Liver (tissue), 9 donors: ENCODE measurements around the gene GHRL. TPM values are rescaled to one million over a fixed set of nuclear protein-coding genes. Genes with fewer than 3 reads are reported as not detected.

Source experiments
- DNase-seq: peaks from one replicate; pipeline ENCODE4 v3.0.0-alpha.2; 2017; ENCODE audit warnings: low spot score
- H3K27ac ChIP-seq, 2 donors: one replicate each; pipeline ENCODE4 v1.7.0; 2013; ENCODE audit warnings: inconsistent platforms in 2 of 2, low read length in 2 of 2, control low read depth in 1 of 2, low read depth in 1 of 2, mild to moderate bottlenecking in 1 of 2
- H3K27me3 ChIP-seq, 4 donors: one replicate each; pipeline versions ENCODE4 v1.6.1 to v1.7.0; 2013; ENCODE audit warnings: low read length in 3 of 4, inconsistent platforms in 1 of 4, mild to moderate bottlenecking in 1 of 4, moderate library complexity in 1 of 4; ENCODE audit not compliant: control insufficient read depth in 4 of 4, insufficient read depth in 4 of 4
- H3K36me3 ChIP-seq, 4 donors: one replicate each; pipeline versions ENCODE4 v1.6.1 to v1.7.0; 2013; ENCODE audit warnings: low read length in 3 of 4, mild to moderate bottlenecking in 3 of 4, low read depth in 1 of 4, moderate library complexity in 1 of 4; ENCODE audit not compliant: control insufficient read depth in 4 of 4, insufficient read depth in 3 of 4
- H3K4me1 ChIP-seq, 4 donors: one replicate each; pipeline versions ENCODE4 v1.6.1 to v1.7.0; 2013; ENCODE audit warnings: low read length in 3 of 4, mild to moderate bottlenecking in 3 of 4, moderate library complexity in 1 of 4; ENCODE audit not compliant: control insufficient read depth in 4 of 4, insufficient read depth in 4 of 4
- H3K4me3 ChIP-seq, 3 donors: one replicate each; pipeline versions ENCODE4 v1.6.1 to v1.7.0; 2013; ENCODE audit warnings: low read length in 3 of 3, control low read depth in 1 of 3, low read depth in 1 of 3, mild to moderate bottlenecking in 1 of 3
- H3K9ac ChIP-seq, 2 donors: one replicate each; pipeline ENCODE4 v1.7.0; 2013; ENCODE audit warnings: low read length in 2 of 2, mild to moderate bottlenecking in 2 of 2, moderate library complexity in 2 of 2, control low read depth in 1 of 2, low read depth in 1 of 2
- H3K9me3 ChIP-seq, 4 donors: one replicate each; pipeline versions ENCODE4 v1.6.1 to v1.7.0; 2013; ENCODE audit warnings: low read length in 3 of 4; ENCODE audit not compliant: control insufficient read depth in 4 of 4
- ATF3 ChIP-seq: IDR thresholded peaks from 2 replicates; pipeline ENCODE4 v1.6.1; 2016; ENCODE audit warnings: antibody characterized with exemption
- CTCF ChIP-seq: fragments of 150-350 bp; IDR thresholded peaks from 2 replicates; pipeline ENCODE4 v1.5.1; 2017; ENCODE audit warnings: improper control_type of control experiment, low read depth, low read length; ENCODE audit not compliant: missing input control
- EGR1 ChIP-seq, 2 donors: IDR thresholded peaks; 2 replicates each; pipeline ENCODE4 v1.6.1; 2016 to 2018; ENCODE audit warnings: antibody characterized with exemption in 2 of 2, low read depth in 2 of 2
- FOXA1 ChIP-seq: IDR thresholded peaks from 2 replicates; pipeline ENCODE4 v1.6.1; 2016; ENCODE audit warnings: antibody characterized with exemption
- FOXA2 ChIP-seq: IDR thresholded peaks from 2 replicates; pipeline ENCODE4 v1.6.1; 2016; ENCODE audit warnings: antibody characterized with exemption
- GABPA ChIP-seq, 2 donors: IDR thresholded peaks in 1 of 2; conservative IDR thresholded peaks in 1 of 2; 2 replicates each; pipeline ENCODE4 v1.6.1; 2016; ENCODE audit warnings: antibody characterized with exemption in 2 of 2, mild to moderate bottlenecking in 1 of 2, moderate library complexity in 1 of 2
- HNF4A ChIP-seq, 2 donors: conservative IDR thresholded peaks; 2 replicates each; pipeline ENCODE4 v1.6.1; 2016; ENCODE audit warnings: antibody characterized with exemption in 2 of 2, mild to moderate bottlenecking in 2 of 2
- JUND ChIP-seq, 2 donors: IDR thresholded peaks; 2 replicates each; pipeline ENCODE4 v1.6.1; 2016; ENCODE audit warnings: antibody characterized with exemption in 2 of 2
- MAX ChIP-seq: IDR thresholded peaks from 2 replicates; pipeline ENCODE4 v1.6.1; 2016; ENCODE audit warnings: antibody characterized with exemption
- NR2F2 ChIP-seq: IDR thresholded peaks from 2 replicates; pipeline ENCODE4 v1.6.1; 2016; ENCODE audit warnings: antibody characterized with exemption
- REST ChIP-seq: IDR thresholded peaks from 2 replicates; pipeline ENCODE4 v1.6.1; 2016; ENCODE audit warnings: antibody characterized with exemption, mild to moderate bottlenecking
- RXRA ChIP-seq, 2 donors: IDR thresholded peaks; 2 replicates each; pipeline ENCODE4 v1.6.1; 2017 to 2018; ENCODE audit warnings: antibody characterized with exemption in 2 of 2, mild to moderate bottlenecking in 1 of 2
- SP1 ChIP-seq: IDR thresholded peaks from 2 replicates; pipeline ENCODE4 v1.6.1; 2018; ENCODE audit warnings: antibody characterized with exemption, mild to moderate bottlenecking
- ZBTB33 ChIP-seq: IDR thresholded peaks from 2 replicates; pipeline ENCODE4 v1.6.1; 2016; ENCODE audit warnings: antibody characterized with exemption
- WGBS: extraction: QIAGEN DNeasy Blood & Tissue Kit; methylation state at CpG from one replicate; pipeline ENCODE4 v1.1.7; 2013; 5-methylcytosine and 5-hydroxymethylcytosine counted together
- polyA plus RNA-seq, 2 donors: library from polyadenylated mRNA; stranded (reverse) in 1 of 2; unstranded in 1 of 2; fragments of 200-250 nt in 1 of 2; fragments of >200 nt in 1 of 2; fragmentation: Nextera tagmentation in 1 of 2; extraction: Ambion mirVana in 1 of 2; gene quantifications; one replicate each; pipeline versions ENCODE4 v1.2.1 to v1.2.3, GENCODE V29; 2013 to 2015
- total RNA-seq, 2 donors: library from RNA; depleted of rRNA; stranded (reverse); fragments of >200 nt; gene quantifications; one replicate each; pipeline ENCODE4 v1.2.3, GENCODE V29; 2014
- donor health status: healthy.
- donor health status: healthy.
- donor health status: healthy.
- donor health status: healthy.
- donor health status: healthy.

Gene GHRL
- total and polyA plus RNA-seq, 4 donors: 0.08 to 1.3 (median 0.27) TPM

GRCh38 chr3:10280571-10280970 lies 12.2 kb downstream of the GHRL start:
- no peak overlapping the region for H3K4me3 ChIP-seq
- no peak for DNase-seq
- H3K9me3 ChIP-seq: no peaks in the 10 kb centered on the region
- TF ChIP-seq FOXA2 (no peak), EGR1 (IDR thresholded peaks at IDR 0.05; ENCODE audit: low read depth in 2 of 2) (no peak), FOXA1 (no peak), REST (no peak), SP1 (no peak), NR2F2 (no peak), ZBTB33 (no peak), ATF3 (no peak)
- no peak overlapping the region for H3K9ac ChIP-seq
- H3K27ac ChIP-seq: no peak overlapping the region
- no peaks in the 10 kb centered on the region for H3K27me3 ChIP-seq
- H3K36me3 ChIP-seq: peaks cover 9 to 53% (median 28%) of the 10 kb centered on the region in 4 donors
- H3K4me1 ChIP-seq: no peaks in the 10 kb centered on the region
- 89% methylated on average over 6 of the region's 6 CpGs for WGBS

- H3K27ac ChIP-seq: no peak overlapping the region
- TF ChIP-seq EGR1 (IDR thresholded peaks at IDR 0.05; ENCODE audit: low read depth in 2 of 2) (no peak), HNF4A (conservative IDR thresholded peaks at IDR 0.05) (no peak), FOXA2 (no peak), RXRA (IDR thresholded peaks at IDR 0.05) (no peak), NR2F2 (no peak), REST (no peak), JUND (IDR thresholded peaks at IDR 0.05) (no peak), CTCF (no peak), GABPA (IDR thresholded peaks at IDR 0.05 in 1 of 2, conservative IDR thresholded peaks at IDR 0.05 in 1 of 2) (no peak), MAX (no peak), FOXA1 (no peak)
- no peak overlapping the region for H3K9ac ChIP-seq
- no peak overlapping the region for H3K4me3 ChIP-seq
- H3K9me3 ChIP-seq: no peaks in the 10 kb centered on the region
- H3K27me3 ChIP-seq: no peaks in the 10 kb centered on the region
- peaks cover 9 to 53% (median 28%) of the 10 kb centered on the region in 4 donors for H3K36me3 ChIP-seq
- H3K4me1 ChIP-seq: no peaks in the 10 kb centered on the region
- 92% methylated on average over 5 of the region's 5 CpGs for WGBS
- DNase-seq: no peak
Measured at GRCh38 chr3:10280177-10280529, 12.6 kb downstream of the GHRL start.
